HepG2 (cell line): ENCODE results near the gene MAP3K19. TPM values are rescaled to one million over a fixed set of nuclear protein-coding genes. Genes with fewer than 3 reads are reported as not detected.

Experiments used
- ATAC-seq: fragments of 200-7000 bp; cut with Tn5 transposase; 3 replicates; pipeline ENCODE4 v1.9.1; 2020; ENCODE audit warnings: mild to moderate bottlenecking, moderate library complexity
- BruUV-seq: library from RNA; stranded (reverse); fragments of 400-500 nt; replicated peaks from 2 replicates; lab custom pipeline; 2021; lab: Mats Ljungman, UMichigan
- CTCF ChIA-PET: fragments of 300-600 bp; formaldehyde crosslinking; extraction: SDS; loops from one replicate; lab custom pipeline; 2021; ENCODE audit warnings: low total read pairs, inconsistent platforms, low intra/inter-chr PET ratio; lab: Yijun Ruan, JAX
- POLR2A ChIA-PET: fragments of 350-600 bp; sonication (Branson Sonifier 250); formaldehyde crosslinking; loops from one replicate; lab custom pipeline; 2020; ENCODE audit warnings: antibody characterized with exemption, inconsistent platforms; lab: Yijun Ruan, JAX
- DNase-seq: peaks from one replicate; pipeline ENCODE4 v3.0.0-alpha.2; 2015; ENCODE audit warnings: low spot score
- FAIRE-seq: peaks from 3 replicates; lab custom pipeline; 2011; peaks lifted over from hg19 to GRCh38; lab: Jason Lieb, UNC
- H2AFZ ChIP-seq: one replicate; pipeline ENCODE4 v1.6.1; 2011; ENCODE audit warnings: low read length, inconsistent platforms
- H3K27ac ChIP-seq: fragments of 300-600 bp; 3 replicates; pipeline ENCODE4 v1.8.0; 2011; ENCODE audit warnings: mixed run types, mild to moderate bottlenecking, mixed read lengths, low read length, inconsistent platforms; ENCODE audit not compliant: insufficient read depth; ENCODE audit errors: extremely low read length
- H3K27me3 ChIP-seq, 2 experiments: fragments of 200-600 bp in 1 of 2; 2 replicates in 1 of 2; 3 replicates in 1 of 2; pipeline versions ENCODE4 v1.6.0 to v1.8.0; 2011; ENCODE audit warnings: low read length in 2 of 2, mild to moderate bottlenecking in 2 of 2, moderate library complexity in 2 of 2, inconsistent platforms in 1 of 2; ENCODE audit not compliant: insufficient read depth in 2 of 2, control insufficient read depth in 1 of 2
- H3K36me3 ChIP-seq, 2 experiments: fragments of 200-600 bp in 1 of 2; replicated peaks in 1 of 2; 2 replicates in 1 of 2; 3 replicates in 1 of 2; pipeline versions ENCODE4 v1.5.1 to v1.8.0; 2011; ENCODE audit warnings: low read length in 2 of 2, inconsistent platforms in 1 of 2; ENCODE audit not compliant: insufficient read depth in 2 of 2, control insufficient read depth in 1 of 2
- H3K4me1 ChIP-seq: 2 replicates; pipeline ENCODE4 v1.5.1; 2012; ENCODE audit warnings: low read length, inconsistent platforms; ENCODE audit not compliant: insufficient read depth
- H3K4me2 ChIP-seq: 2 replicates; pipeline ENCODE4 v1.6.0; 2011; ENCODE audit warnings: low read depth, low read length, inconsistent platforms
- H3K4me3 ChIP-seq, 3 experiments: fragments of 200-600 bp in 1 of 3; sonication (generic), shearing (Covaris generic) in 1 of 3; replicated peaks in 1 of 3; 2 replicates each; pipeline ENCODE4 v1.5.1; 2011 to 2016; ENCODE audit warnings: low read length in 3 of 3, inconsistent platforms in 2 of 3, low read depth in 2 of 3, mild to moderate bottlenecking in 2 of 3, control low read depth in 1 of 3, mixed read lengths in 1 of 3; ENCODE audit not compliant: insufficient read depth in 1 of 3
- H3K79me2 ChIP-seq: one replicate; pipeline ENCODE4 v1.6.1; 2011; ENCODE audit warnings: low read length, inconsistent platforms; ENCODE audit not compliant: insufficient read depth
- H3K9ac ChIP-seq: 2 replicates; pipeline ENCODE4 v1.6.0; 2011; ENCODE audit warnings: mild to moderate bottlenecking, low read depth, low read length, inconsistent platforms; ENCODE audit not compliant: insufficient read depth
- H3K9me3 ChIP-seq: 2 replicates; pipeline ENCODE4 v1.5.1; 2012; ENCODE audit warnings: mild to moderate bottlenecking, low read length
- H4K20me1 ChIP-seq: 2 replicates; pipeline ENCODE4 v1.6.0; 2011; ENCODE audit warnings: inconsistent platforms, mild to moderate bottlenecking, low read length, moderate library complexity; ENCODE audit not compliant: insufficient read depth
- CEBPB ChIP-seq: IDR thresholded peaks from 2 replicates; pipeline ENCODE4 v1.6.1; 2011; ENCODE audit warnings: low read depth, low read length, improper control_type of control experiment, borderline replicate concordance
- GATAD2A ChIP-seq: IDR thresholded peaks from 2 replicates; pipeline ENCODE4 v1.6.1; 2016
- IKZF4 ChIP-seq: sonication (generic); formaldehyde crosslinking; IDR thresholded peaks from 2 replicates; pipeline ENCODE4 v1.5.1; 2020; ENCODE audit warnings: borderline replicate concordance, mild to moderate bottlenecking, low read depth, missing genetic modification reagents; ENCODE audit errors: not compliant biosample characterization
- NCOA2 ChIP-seq: sonication (generic); formaldehyde crosslinking; IDR thresholded peaks from 2 replicates; pipeline ENCODE4 v1.8.0; 2022; ENCODE audit warnings: inconsistent platforms
- NCOR1 ChIP-seq: fragments of 200-600 bp; sonication (generic); IDR thresholded peaks from 2 replicates; pipeline ENCODE4 v1.7.0; 2017; ENCODE audit warnings: antibody characterized with exemption, low read length, borderline replicate concordance
- PRDM10 ChIP-seq: sonication (generic); formaldehyde crosslinking; IDR thresholded peaks from 2 replicates; pipeline ENCODE4 v1.4.0; 2020; ENCODE audit warnings: low read depth, missing genetic modification reagents
- ZBTB8A ChIP-seq: sonication (generic); formaldehyde crosslinking; IDR thresholded peaks from 2 replicates; pipeline ENCODE4 v1.4.0; 2020; ENCODE audit warnings: mild to moderate bottlenecking, low read depth, missing genetic modification reagents, borderline replicate concordance
- ZNF354B ChIP-seq: sonication (generic); formaldehyde crosslinking; IDR thresholded peaks from 2 replicates; pipeline ENCODE4 v1.8.0; 2022; ENCODE audit warnings: mild to moderate bottlenecking, missing genetic modification reagents
- ZNF737 ChIP-seq: sonication (generic); formaldehyde crosslinking; IDR thresholded peaks from 2 replicates; pipeline ENCODE4 v1.5.0; 2020; ENCODE audit warnings: missing genetic modification reagents, mild to moderate bottlenecking, borderline replicate concordance
- ZSCAN5A ChIP-seq: sonication (generic); formaldehyde crosslinking; IDR thresholded peaks from 2 replicates; pipeline ENCODE4 v1.8.0; 2022; ENCODE audit warnings: mild to moderate bottlenecking, missing genetic modification reagents, borderline replicate concordance
- WGBS: methylation state at CpG from one replicate; pipeline ENCODE4 v1.1.6; 2017; ENCODE audit warnings: low lambda C conversion rate; 5-methylcytosine and 5-hydroxymethylcytosine counted together
- in situ Hi-C: cut with HindIII; loops from 2 replicates; pipeline ENCODE4 v1.10.0; 2017; ENCODE audit warnings: low pct_unique_long_range_greater_than_20kb; ENCODE audit not compliant: extremely low pct_ligation_motif_present
- intact Hi-C: fragments of 100-400 bp; cut with micrococcal nuclease; formaldehyde crosslinking; loops from one replicate; pipeline ENCODE4 v1.10.0; 2022; ENCODE audit not compliant: unreplicated experiment
- polyA plus RNA-seq, 8 experiments: library from polyadenylated mRNA; depleted of rRNA in 3 of 8; stranded (reverse) in 7 of 8; unstranded in 1 of 8; fragments of >200 nt; fragmentation: Illumina TruSeq in 4 of 8; extraction: Trizol in 4 of 8; gene quantifications; 2 replicates each; pipeline versions ENCODE4 v1.2.1 to v1.2.3, GENCODE V29; 2011 to 2016; ENCODE audit warnings: low read depth in 4 of 8, missing spikeins in 1 of 8, mixed read lengths in 1 of 8; ENCODE audit not compliant: insufficient read depth in 1 of 8
- total RNA-seq, 5 experiments: library from RNA; depleted of rRNA; stranded (reverse); fragments of >200 nt; fragmentation: Illumina TruSeq; extraction: Trizol; gene quantifications; 2 replicates each; pipeline ENCODE4 v1.2.3, GENCODE V29; 2016; ENCODE audit warnings: low read depth in 1 of 5
- TF ChIP-seq, protein P1 (sequence below): sonication (generic); formaldehyde crosslinking; IDR thresholded peaks from 2 replicates; pipeline ENCODE4 v1.4.0; 2020; ENCODE audit warnings: missing genetic modification reagents
- TF ChIP-seq, protein P2 (sequence below): sonication (generic); formaldehyde crosslinking; IDR thresholded peaks from 2 replicates; pipeline ENCODE4 v1.4.0; 2020; ENCODE audit warnings: missing genetic modification reagents

The MAP3K19 gene
- total and polyA plus RNA-seq, 2 of the 13 experiments (the other 11 are each of a cell fraction or from before 2014, with no cell fraction given): not detected

DNA sequence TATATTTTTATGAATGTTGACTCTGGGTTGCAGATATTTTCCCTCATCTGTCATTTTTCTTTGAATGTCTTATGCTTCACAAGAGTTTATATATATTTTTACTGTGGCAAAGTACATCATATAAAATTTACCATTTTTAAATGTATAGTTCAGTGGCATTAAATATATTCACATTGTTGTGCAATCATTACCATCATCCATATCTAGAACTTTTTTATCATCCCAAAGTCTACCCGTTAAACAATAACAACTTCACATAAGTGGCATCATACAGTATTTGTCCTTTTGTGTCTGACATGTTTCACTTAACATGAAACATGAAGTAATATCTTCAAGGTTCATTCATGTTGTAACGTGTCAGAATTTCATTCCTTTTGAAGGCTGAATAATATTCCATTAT, 29.3 kb upstream of the MAP3K19 start:
- H3K9ac ChIP-seq: no peak overlapping the region
- ChIA-PET POLR2A (no interaction called here), CTCF (no interaction called here)
- no peaks in the 10 kb centered on the region for H4K20me1 ChIP-seq
- TF ChIP-seq GATAD2A (CRISPR knock-in tag) (no peak), ZSCAN5A (no peak), CEBPB (peak; percentile 64), NCOA2 (CRISPR knock-in tag) (no peak)
- no peak overlapping the region for H3K27ac ChIP-seq
- DNase-seq (no peak), FAIRE-seq (peak; percentile 32), ATAC-seq (no peak)
- no peaks in the 10 kb centered on the region for H3K27me3 ChIP-seq
- H3K4me1 ChIP-seq: no peaks in the 10 kb centered on the region
- no peak overlapping the region for H3K4me3 ChIP-seq
- no TSS peak for BruUV-seq
- in situ Hi-C loops (no loop called here), intact Hi-C loops (no loop called here)
- H3K36me3 ChIP-seq: peaks cover 0 to 4% of the 10 kb centered on the region in 2 experiments; a peak in 4 of 5 replicates
- peaks cover under 1% of the 10 kb centered on the region for H3K79me2 ChIP-seq
- over 99% methylated on average over 2 of the region's 2 CpGs for WGBS
- H2AFZ ChIP-seq: no peak overlapping the region
- no peak overlapping the region for H3K4me2 ChIP-seq
- H3K9me3 ChIP-seq: peaks cover 18% of the 10 kb centered on the region

DNA sequence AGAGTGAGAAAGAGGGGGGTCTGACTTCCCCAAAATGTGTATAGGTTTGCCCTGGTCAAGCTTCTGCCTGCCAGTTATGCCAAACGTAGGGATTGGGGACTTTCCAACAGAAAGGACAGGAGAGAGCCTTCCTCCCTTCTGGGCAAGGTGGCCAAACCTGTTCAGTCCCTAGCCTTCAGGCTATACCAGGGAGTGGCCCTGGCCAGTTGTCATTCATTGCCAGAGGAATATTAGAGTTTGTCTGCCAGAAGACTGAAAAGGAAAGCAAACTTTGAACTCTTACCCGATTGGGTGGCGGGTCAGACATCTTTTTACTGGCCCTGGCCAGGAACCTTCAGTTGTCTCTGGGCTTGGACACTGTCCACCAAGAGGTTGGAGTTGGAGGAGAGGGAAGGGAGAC, 27.0 kb upstream of the MAP3K19 start:
- no peak for DNase-seq
- TF ChIP-seq IKZF4 (no peak), NCOR1 (no peak), ZBTB8A (CRISPR knock-in tag) (no peak), ZNF354B (no peak), PRDM10 (no peak), ZNF737 (CRISPR knock-in tag) (no peak)
- TF ChIP-seq, protein P1, sequence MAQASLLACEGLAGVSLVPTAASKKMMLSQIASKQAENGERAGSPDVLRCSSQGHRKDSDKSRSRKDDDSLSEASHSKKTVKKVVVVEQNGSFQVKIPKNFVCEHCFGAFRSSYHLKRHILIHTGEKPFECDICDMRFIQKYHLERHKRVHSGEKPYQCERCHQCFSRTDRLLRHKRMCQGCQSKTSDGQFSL (CRISPR knock-in tag): no peak
- TF ChIP-seq, protein P2, sequence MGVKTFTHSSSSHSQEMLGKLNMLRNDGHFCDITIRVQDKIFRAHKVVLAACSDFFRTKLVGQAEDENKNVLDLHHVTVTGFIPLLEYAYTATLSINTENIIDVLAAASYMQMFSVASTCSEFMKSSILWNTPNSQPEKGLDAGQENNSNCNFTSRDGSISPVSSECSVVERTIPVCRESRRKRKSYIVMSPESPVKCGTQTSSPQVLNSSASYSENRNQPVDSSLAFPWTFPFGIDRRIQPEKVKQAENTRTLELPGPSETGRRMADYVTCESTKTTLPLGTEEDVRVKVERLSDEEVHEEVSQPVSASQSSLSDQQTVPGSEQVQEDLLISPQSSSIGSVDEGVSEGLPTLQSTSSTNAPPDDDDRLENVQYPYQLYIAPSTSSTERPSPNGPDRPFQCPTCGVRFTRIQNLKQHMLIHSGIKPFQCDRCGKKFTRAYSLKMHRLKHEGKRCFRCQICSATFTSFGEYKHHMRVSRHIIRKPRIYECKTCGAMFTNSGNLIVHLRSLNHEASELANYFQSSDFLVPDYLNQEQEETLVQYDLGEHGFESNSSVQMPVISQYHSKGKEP (CRISPR knock-in tag): no peak

More for the DNA sequence above, 27.0 kb upstream of the MAP3K19 start:
- ATAC-seq: peak; percentile 68
- ChIA-PET CTCF (no interaction called here), POLR2A (no interaction called here)
- no peak overlapping the region for H3K9ac ChIP-seq
- no peaks in the 10 kb centered on the region for H4K20me1 ChIP-seq
- peaks cover 36% of the 10 kb centered on the region for H3K9me3 ChIP-seq
- in situ Hi-C loops: no loop called here
- H3K4me1 ChIP-seq: no peaks in the 10 kb centered on the region
- 94% methylated on average over 3 of the region's 3 CpGs for WGBS
- intact Hi-C loops: no loop called here
- H3K4me3 ChIP-seq: no peak overlapping the region
- H3K4me2 ChIP-seq: no peak overlapping the region
- no peak for FAIRE-seq
- H3K36me3 ChIP-seq: peaks cover 0 to 1% of the 10 kb centered on the region in 2 experiments
- no peak overlapping the region for H3K27ac ChIP-seq
- BruUV-seq: TSS peak; percentile 7
- H3K27me3 ChIP-seq: no peaks in the 10 kb centered on the region
- peaks cover 14% of the 10 kb centered on the region for H3K79me2 ChIP-seq
- no peak overlapping the region for H2AFZ ChIP-seq
